GM19468 (cell line): Measurements from ENCODE around the gene TGFB1.
"Not testable (repeated sequence)": the region's sequence is repeated elsewhere in the genome, so short reads cannot be mapped to it uniquely, and the experiment has no call there.

ENCODE experiments used
- ATAC-seq: cut with Tn5 transposase; IDR thresholded peaks from one replicate; pipeline ENCODE4 v1.9.1; 2021; ENCODE audit warnings: mild to moderate bottlenecking, moderate library complexity, moderate number of reproducible peaks; ENCODE audit not compliant: unreplicated experiment; ENCODE audit errors: extremely low read depth

The TGFB1 gene

DNA sequence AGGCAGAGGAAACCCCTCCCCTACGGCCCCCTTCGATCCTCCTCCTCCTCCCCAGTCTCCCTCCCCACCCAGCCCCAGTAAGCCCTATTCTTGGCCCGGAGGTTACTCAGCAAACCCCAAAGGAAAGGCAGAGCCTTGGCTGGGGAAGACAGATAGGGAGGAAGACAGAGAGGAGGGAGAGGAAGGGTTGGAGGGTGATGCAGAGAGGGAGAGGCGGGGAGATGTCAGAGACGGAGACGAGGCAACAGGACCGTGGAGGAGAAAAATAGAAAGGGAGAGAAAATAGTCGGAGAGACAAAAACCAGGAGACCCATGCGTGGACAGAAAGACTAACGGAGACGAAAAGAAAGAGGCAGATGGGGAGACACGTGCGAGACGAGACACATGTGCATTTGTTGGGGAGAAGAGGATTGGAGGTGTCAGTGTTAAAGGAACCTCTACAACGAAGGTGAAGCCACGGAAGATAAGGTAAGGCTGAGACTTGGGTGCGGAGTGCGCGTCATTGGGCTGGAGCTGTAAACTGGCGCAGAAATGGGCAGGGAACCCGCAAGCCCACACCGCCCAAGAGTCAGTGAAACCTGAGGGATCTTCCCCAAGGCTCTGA is 2.9 kb downstream of the TGFB1 start:
- ATAC-seq = no peak

DNA sequence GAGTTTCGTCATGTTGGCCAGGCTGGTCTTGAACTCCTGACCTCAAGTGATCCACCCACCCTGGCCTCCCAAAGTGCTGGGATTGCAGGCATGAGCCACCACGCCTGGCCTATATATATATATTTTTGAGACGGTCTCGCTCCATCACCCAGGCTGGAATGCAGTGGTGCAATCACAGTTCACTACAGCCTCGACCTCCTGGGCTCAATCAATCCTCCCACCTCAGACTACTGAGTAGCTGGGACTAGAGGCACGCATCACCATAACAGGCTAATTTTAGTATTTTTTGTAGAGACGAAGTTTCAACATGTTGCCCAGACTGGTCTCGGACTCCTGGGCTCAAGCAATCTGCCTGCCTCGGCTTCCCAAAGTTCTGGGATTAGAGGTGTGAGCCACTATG is 6.8 kb downstream of the TGFB1 start:
- not testable (repeated sequence) for ATAC-seq

DNA sequence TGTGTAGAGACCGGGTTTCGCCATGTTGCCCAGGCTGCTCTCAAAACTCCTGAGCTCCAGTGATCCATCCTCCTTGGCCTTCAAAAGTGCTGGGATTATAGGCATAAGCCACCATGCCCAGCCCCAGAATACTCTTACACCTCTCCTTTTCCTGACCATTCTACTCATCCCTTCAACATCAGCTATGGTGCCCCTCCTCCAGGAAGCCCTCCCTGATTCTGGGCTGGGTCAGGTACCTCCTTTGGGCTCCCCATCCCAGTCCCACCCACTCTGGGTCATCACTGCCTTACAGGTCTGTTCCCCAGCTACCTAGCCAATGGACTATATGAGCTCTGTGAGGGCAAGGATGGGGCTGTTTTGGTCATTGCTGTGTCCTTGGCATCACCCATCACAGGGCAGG is 9.6 kb downstream of the TGFB1 start:
- no peak for ATAC-seq

DNA sequence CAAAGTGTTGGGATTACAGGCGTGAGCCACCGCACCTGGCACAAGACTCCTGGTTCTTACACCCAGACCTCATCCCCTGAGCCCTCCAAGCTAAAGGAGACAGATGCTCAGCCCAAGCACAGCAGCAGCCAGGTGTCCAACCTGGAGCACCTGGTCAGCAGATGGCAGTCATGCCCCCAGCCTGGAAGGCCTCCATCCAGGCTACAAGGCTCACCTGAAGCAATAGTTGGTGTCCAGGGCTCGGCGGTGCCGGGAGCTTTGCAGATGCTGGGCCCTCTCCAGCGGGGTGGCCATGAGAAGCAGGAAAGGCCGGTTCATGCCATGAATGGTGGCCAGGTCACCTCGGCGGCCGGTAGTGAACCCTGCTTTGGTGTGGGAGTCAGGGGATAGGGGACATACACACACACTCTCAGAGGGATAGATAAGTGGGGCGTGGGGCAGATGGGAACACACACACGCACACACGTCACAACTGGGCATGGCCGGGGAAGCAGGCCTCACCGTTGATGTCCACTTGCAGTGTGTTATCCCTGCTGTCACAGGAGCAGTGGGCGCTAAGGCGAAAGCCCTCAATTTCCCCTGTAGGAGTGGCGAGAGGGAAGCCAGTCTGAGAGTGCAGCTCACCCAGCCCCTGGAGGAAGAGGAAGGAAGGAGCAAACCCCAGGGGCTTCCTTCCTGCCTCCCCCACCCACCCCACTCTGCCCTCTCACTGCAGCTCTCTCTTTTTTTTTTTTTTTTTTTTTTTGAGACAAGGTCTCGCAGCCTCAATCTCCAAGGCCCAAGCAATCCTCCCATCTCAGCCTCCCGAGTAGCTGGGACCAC is 11.8 kb downstream of the TGFB1 start:
- no peak for ATAC-seq

DNA sequence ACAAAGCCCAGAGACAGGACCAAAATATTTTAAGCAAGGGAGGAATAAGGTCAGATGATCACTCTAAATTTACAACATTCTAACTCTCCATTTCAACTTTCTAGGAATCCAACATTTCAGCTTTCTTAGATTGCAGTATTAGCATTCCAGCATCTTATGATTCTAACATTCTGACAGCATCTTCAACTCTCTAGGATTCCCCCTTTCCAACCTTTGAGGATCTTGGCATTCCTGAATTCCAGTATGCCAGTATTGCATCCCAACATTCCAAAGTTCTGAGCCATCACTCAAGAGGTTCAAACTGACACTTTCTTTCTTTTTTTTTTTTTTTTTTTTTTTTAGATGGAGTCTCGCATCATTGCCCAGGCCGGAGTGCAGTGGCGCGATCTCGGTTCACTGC is 13.8 kb downstream of the TGFB1 start:
- ATAC-seq = no peak

DNA sequence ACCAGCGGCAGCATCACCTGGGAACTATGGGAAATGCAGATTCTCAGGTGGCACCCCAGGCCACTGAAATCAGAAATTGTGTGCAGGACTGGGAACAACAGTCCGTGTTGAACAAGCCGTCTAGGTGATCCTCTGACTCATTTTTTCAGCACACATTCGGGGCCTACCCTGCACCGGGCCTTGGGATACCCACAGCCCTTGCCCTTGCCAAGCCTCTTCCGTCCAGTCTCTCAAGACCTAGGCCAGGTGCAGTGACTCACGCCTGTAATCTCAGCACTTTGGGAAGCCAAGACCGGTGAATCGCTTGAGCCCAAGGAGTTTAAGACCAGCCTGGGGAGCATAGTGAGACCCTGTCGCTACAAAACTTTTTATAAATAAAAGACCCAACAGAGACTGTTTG is 18.3 kb downstream of the TGFB1 start:
- no peak for ATAC-seq

DNA sequence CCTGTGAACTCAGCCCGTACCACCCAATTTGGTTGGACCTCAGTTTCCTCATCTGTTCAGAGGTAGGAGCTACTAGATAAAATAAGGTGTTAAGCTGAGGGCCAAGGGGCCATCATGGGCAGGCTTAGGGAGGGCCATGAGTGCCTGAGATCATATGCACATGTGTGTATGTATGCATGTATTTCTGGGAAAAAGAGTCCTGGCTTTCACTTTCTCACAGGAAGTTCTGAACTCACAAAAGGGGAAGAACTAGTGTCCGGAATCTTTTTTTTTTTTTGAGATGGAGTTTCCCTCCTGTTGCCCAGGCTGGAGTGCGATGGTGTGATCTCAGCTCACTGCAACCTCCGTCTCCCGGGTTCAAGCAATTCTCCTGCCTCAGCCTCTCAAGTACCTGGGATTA is 18.9 kb downstream of the TGFB1 start:
- no peak for ATAC-seq

DNA sequence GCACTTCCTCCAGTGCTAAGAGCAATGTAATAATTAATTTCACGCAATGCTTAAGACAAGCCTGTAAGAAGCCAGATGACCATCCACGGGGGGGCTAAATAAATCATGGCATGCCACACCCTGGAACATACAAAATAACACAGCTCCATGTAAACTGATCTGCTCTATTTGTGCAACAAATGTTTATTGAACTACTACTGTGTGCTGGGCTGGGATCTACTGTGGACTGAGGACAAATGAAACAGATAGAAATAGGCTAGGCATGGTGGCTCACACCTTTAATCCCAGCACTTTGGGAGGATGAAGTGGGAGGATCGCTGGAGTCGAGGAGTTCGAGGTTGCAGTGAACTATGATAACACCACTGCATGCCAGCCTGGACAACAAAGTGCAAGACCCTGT is 21.3 kb downstream of the TGFB1 start:
- ATAC-seq = no peak

DNA sequence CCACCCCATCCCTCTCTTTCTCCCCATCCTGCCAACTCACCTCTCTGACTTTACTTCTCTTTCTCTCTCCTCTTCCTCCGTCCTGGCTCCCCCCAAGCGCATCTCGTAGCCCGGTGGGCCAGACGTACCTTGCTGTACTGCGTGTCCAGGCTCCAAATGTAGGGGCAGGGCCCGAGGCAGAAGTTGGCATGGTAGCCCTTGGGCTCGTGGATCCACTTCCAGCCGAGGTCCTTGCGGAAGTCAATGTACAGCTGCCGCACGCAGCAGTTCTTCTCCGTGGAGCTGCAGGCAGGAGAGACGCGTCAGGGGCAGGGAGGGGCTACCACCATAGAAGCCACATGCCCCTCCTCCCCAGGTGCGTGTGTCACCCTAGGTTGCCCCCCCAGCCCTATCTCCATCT is 21.7 kb downstream of the TGFB1 start:
- no peak for ATAC-seq

DNA sequence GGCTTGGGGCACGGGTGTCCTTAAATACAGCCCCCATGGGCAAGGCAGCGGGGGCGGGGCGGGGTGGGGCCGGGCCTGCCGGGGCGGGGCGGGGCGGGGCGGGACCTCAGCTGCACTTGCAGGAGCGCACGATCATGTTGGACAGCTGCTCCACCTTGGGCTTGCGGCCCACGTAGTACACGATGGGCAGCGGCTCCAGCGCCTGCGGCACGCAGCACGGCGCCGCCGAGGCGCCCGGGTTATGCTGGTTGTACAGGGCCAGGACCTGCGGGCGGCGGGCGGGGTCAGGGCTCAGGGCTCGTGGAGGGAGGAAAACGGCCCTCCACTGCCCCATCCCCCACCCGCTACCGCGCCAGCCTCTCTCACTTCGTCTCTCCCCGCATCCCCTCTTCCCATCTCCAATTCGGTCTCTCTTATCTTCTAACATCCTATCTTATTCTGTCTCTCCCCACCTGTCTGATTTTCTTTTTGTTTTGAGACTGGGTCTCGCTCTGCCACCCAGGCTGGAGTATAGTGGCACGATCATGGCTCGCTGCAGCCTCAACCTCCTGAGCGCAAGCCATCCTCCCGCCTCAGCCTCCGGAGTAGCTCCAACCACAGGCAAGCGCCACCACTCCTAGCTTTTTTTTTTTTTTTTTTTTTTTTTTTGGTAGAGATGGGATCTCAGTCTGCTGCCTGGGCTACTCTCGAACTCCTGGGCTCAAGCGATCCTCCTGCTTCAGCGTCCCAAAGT is 22.6 kb downstream of the TGFB1 start:
- ATAC-seq = no peak

DNA sequence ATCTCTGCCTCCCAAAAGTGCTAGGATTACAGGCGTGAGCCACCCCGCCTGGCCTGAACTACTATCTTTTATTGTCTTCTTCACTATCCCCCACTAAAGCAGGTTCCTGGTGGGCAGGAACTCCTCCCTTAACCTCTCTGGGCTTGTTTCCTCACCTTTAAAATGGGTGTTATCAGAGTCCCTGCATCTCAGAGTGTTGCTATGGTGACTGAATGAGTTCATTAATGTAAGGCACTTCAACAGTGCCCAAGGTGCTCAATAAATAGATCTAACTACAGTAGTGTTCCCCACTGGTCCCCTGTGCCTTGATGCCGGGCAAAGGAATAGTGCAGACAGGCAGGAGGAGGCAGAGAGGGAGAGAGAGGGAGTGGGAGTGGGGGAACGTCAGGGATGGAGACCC is 23.2 kb downstream of the TGFB1 start:
- no peak for ATAC-seq

DNA sequence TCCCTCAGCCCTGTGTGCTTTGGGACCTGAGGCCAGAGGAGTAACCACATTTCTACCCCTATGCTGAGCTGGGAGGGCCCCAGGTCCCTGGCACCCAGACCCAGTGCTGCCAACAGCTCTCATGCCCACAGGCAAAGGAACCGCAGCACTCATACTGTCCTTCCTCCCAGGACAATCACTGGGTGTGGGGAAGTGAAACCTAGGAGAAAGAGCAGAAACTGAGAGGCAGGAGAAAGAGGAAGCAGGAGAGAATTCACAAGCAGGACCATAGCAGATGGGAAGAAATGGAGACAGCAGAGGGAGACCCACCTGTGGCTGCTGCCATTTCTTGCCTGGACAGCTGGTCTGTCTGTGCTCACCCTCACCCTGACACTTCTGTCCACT is 24.9 kb downstream of the TGFB1 start:
- no peak for ATAC-seq

DNA sequence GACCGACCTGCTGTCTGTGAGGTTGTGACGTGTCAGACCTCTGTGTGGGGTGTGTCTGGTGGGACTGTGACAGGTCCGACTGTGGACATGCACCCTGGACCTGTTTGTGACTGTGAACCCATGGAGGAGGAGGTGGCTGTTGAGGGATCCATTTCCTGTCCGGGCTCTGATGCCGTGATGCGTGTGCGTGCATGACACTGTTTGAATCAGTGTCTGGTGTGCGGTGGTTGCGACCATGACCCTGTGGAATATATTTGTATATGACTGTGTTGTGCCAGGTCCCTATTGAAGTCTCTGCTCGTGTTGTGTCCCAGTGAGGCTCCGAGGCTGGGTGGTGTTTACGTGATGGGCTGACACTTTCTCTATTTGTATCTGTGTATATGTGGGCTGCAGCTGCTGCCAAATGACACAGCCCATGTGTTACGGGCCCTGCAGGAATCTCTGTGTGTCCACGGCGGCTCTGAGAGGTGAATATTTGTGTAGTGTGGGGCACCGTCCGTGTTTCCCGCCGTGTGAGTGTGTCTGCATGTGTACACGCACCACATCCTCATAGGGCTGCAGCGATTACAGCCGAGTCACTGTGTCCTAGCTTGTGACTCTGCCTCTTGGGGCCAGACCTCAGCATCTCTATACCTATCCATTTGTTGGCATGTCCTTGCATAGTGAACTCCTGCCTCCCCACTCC is 25.4 kb downstream of the TGFB1 start:
- no peak for ATAC-seq

DNA sequence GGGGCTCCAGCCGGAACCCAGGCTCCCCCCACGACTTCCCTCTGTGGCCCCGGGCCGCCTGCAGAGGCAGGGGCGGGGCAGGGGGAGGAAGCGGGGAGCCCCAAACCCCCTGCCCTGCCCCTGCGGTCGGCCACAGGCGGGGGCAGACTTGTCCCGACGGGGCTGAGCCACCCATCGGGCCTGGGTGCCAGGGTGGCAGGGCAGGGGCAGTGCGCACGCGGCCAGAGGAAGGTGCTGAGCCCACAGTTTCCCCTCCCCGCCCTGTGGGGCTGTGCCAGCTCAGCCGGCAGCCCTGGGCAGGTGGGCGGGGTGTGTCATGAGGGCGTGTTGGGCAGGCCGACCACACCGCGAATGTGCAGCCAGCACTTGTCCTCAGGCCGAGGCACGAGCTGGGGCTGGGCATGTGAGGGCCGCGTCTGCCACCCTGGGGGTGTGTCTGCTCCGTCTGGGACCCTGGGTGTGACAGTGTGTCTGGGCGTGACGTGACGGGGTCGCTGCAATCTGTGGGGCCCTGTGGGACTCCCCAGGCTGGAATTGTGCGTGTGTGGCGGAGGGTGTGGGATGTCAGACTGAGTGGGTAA is 26.1 kb downstream of the TGFB1 start:
- peak; percentile 66 for ATAC-seq

DNA sequence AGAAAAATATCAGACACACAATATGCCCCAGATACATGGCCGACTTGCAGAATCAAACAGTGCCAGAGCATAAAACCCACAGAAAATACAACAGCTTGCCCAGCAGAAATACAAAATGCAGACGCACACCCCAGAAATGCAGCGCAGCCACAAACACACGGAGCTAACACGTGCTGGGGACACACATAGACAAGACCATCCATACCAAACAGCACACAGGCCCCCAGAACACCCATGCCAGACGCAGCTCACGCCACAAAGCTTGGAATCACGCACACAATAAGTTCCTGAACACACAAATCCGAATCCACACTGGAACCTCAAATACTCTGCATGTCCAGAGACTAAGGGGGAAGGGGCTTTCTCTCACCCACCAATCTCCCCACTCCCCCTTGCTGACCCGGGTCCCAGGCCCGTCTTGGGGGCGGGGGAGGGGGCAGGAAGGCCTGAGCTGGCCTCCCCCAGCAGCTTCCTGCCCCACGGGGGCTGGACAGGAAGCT is 26.6 kb downstream of the TGFB1 start:
- no peak for ATAC-seq

DNA sequence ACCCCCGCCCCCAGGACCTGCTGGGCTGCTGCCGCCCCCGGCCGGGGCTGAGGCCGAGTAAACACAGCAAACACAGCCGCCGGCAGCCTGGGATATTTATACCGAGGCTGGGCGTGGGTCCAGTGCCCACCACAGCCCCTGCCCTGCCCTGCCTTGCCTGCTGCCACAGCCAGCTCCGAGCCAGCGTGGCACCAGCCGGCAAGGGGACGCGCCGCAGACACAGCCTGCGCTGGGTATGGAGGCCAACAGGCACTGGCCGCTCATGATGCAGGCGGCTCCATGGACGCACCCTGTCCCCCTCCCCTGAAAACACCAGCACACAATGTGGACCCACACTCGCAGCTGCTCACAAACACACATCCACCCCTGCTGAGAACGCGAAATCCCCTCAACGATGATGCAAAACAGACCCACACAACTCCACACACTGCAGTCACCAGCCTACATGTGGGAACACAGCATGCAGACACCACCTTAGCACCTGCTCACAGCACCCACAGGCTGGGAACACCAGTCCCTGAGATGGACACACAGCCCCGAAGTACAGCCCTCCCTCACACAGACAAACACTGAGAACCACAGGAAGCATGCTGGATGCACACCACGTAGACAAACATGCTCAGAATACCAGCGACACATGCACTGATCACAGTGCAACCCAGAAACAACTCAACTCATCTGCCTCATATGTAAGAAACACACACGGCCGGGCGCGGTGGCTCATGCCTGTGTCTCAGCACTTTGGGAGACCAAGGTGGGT is 27.6 kb downstream of the TGFB1 start:
- no peak for ATAC-seq

DNA sequence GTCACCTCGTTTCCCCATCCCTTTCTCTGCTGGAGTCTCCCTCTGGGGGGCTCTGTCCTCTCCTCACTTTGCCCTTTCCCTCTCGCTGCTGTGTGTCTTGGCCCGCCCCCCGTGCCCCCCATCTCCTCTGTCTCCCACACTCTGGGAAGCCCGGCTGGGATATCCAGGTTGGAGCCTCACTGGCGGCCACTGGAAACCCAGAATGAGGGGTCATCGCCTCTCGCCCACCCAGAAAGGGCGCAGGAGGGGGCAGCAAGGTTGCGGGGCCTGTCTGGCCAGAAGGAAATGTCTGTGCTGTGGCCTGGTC is 28.1 kb downstream of the TGFB1 start:
- no peak for ATAC-seq

DNA sequence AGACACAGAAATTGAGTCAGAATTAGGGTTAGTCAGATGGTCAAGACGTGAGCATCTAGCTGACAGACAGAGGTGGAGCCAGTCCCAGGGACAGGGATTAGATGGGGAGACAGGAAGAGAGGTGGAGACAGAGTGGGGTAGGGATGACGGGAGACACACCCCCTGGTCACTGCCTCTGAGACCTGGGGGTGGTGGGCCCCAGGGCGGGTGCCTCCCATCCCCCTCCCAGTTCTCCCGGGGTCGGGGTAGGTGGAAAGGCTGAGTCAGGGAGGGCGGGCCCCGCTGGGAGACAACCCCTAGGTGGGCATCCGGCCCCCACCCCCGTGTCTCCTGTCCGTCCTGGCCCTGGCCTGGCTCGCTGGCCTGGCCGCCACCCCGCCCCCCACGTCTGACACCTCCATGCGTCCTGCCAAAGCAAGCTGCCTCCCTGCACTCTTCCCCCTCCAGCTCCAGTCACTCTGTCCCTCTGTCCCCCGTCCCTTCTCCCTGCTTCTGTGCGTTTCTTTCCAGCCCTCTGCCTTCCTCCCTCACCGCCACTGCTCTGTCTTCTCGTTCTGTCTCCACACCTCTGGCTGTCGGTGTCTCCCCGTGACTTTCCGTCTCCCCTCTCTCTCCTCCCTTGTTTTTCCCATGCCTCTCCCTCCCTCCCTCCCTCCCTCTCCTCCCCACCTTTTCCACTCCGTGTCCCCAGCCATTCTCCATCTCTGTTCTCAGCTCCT is 28.6 kb downstream of the TGFB1 start:
- no peak for ATAC-seq

DNA sequence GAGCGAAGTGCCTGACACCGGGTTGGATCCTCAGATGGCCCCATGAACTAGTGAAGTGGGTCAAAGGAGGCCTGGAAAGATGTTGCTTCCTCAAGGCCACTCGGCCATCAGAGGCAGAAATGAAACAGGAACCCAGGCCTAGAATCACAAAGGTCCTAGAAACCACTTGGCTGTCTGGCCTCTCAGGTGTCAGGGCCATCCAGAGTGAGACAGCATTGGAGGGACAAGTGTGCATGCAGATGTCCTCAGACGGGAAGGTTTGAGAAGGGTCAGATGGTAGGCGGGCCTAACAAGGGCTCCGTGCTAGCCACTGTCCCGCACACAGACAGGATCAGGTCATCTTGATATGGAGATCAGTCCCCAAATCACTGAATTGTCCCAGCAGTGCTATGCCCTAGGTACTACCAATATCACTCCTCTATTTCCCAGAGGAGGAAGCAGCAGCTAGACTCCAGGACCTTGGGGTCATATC is 29.5 kb downstream of the TGFB1 start:
- no peak for ATAC-seq
